Large intestine (tissue), 3 donors: ENCODE measurements around the gene MACROD1. TPM values are rescaled to one million over a fixed set of nuclear protein-coding genes. Genes with fewer than 3 reads are reported as not detected.
"Not testable (repeated sequence)": the region's sequence is repeated elsewhere in the genome, so short reads cannot be mapped to it uniquely, and the experiment has no call there.

Experiments
- DNase-seq, 2 donors: peaks; one replicate each; pipeline versions ENCODE4 v3.0.0 to v3.0.0-alpha.2; 2013
- H3K27ac ChIP-seq: one replicate; pipeline ENCODE4 v1.5.1; 2013; ENCODE audit warnings: low read length
- H3K27me3 ChIP-seq: 2 replicates; pipeline ENCODE4 v1.6.1; 2013; ENCODE audit warnings: low read length; ENCODE audit not compliant: control insufficient read depth, insufficient read depth
- H3K36me3 ChIP-seq: 2 replicates; pipeline ENCODE4 v1.6.1; 2013; ENCODE audit warnings: low read length; ENCODE audit not compliant: control insufficient read depth, insufficient read depth
- H3K4me1 ChIP-seq: one replicate; pipeline ENCODE4 v1.6.1; 2013; ENCODE audit warnings: low read length; ENCODE audit not compliant: control insufficient read depth, insufficient read depth
- H3K4me3 ChIP-seq: one replicate; pipeline ENCODE4 v1.5.1; 2013; ENCODE audit warnings: low read length
- H3K9me3 ChIP-seq: one replicate; pipeline ENCODE4 v1.6.1; 2013; ENCODE audit warnings: mild to moderate bottlenecking, low read depth, low read length, moderate library complexity; ENCODE audit not compliant: control insufficient read depth
- WGBS: methylation state at CpG from one replicate; pipeline ENCODE4 v1.1.5; 2013; ENCODE audit warnings: low lambda C conversion rate; ENCODE audit not compliant: insufficient coverage; 5-methylcytosine and 5-hydroxymethylcytosine counted together
- polyA plus RNA-seq: library from polyadenylated mRNA; unstranded; fragments of 120-200 nt; gene quantifications from one replicate; pipeline ENCODE4 v1.2.1, GENCODE V29; 2013

Gene MACROD1
- polyA plus RNA-seq, 1 donor = 18.2 TPM

DNA sequence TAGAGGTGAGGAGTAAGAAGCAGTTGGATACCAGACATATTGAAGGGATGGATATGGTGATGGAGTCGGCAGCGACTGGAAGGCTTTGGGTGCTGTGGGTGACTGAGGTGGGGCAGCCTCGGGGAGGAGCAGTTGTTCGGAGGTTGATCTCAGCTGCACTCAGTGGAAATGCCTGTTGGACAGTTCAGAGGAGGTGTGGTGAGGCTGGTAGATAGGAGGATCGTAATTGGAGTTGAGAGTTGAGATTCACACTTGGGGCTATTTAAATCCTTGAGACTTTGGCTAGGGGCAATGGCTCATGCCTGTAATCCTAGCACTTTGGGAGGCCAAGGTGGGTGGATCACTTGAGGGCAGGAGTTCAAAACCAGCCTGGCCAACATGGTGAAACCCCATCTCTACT, 172.8 kb downstream of the MACROD1 start:
- peaks cover 73% of the 10 kb centered on the region for H3K36me3 ChIP-seq
- no peak overlapping the region for H3K4me3 ChIP-seq
- 80% methylated on average over 1 of the region's 5 CpGs for WGBS
- H3K9me3 ChIP-seq = no peaks in the 10 kb centered on the region
- no peak for DNase-seq
- no peaks in the 10 kb centered on the region for H3K27me3 ChIP-seq
- no peak overlapping the region for H3K27ac ChIP-seq
- peaks cover 2% of the 10 kb centered on the region for H3K4me1 ChIP-seq

DNA sequence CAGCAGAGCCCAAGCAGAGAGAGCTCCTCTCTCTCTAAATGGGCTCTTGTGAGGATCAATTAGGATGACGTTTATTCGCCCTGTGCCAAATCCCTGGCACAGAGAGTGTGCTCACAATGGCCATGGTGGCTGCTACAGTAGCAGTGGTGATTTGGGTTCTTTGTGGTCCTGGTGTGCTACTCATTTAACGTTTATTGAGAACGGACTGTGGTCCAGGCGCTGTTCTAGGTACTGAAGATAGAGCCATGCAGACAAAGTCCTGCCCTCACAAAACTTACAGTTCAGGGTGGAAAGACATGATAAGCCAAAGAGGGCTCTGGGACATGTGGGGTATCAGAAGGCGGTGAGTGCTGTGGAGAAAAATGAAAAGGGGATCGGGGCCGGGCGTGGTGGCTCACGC, 174.4 kb downstream of the MACROD1 start:
- Histone ChIP-seq H3K4me3 (no peak overlapping the region), H3K9me3 (no peaks in the 10 kb centered on the region), H3K4me1 (peaks cover 11% of the 10 kb centered on the region), H3K27ac (no peak overlapping the region), H3K27me3 (no peaks in the 10 kb centered on the region), H3K36me3 (peaks cover 58% of the 10 kb centered on the region)
- WGBS = no CpG with 5 or more reads among the region's 10 CpGs
- no peak for DNase-seq

DNA sequence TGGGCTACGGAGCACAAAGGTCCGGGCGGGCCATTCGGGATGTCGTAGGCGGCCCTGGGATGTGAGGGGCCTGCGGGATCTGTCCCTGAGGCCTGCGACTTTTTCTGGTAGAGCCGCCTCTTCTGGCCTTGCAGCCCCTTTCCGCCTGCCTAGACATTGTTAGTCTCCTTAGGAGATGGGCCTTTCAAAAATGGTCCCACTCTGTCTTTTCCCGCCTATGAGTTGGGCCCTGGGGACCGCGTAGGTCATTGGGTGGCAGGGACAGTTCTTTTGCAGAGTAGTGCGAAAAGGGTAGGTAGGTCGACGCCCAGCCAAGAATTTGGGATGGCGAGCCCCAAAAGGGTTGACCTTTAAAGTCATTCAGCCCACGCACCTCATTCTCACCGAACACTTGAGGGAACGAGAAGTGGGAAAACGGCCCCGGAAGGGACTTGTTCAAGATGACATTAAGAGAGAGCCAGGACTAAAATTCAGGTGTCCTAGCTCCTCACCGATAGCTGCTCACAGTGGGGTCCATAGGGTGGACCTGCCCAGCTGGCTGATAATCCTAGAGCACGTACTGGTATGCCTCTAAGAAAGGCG, 178.9 kb downstream of the MACROD1 start:
- no CpG with 5 or more reads among the region's 25 CpGs for WGBS
- Histone ChIP-seq H3K4me1 (peaks cover 11% of the 10 kb centered on the region), H3K27me3 (no peaks in the 10 kb centered on the region), H3K4me3 (peak overlapping the region; percentile 95), H3K27ac (peak overlapping the region; percentile 89), H3K36me3 (peaks cover 29% of the 10 kb centered on the region), H3K9me3 (no peaks in the 10 kb centered on the region)
- DNase-seq = no peak

DNA sequence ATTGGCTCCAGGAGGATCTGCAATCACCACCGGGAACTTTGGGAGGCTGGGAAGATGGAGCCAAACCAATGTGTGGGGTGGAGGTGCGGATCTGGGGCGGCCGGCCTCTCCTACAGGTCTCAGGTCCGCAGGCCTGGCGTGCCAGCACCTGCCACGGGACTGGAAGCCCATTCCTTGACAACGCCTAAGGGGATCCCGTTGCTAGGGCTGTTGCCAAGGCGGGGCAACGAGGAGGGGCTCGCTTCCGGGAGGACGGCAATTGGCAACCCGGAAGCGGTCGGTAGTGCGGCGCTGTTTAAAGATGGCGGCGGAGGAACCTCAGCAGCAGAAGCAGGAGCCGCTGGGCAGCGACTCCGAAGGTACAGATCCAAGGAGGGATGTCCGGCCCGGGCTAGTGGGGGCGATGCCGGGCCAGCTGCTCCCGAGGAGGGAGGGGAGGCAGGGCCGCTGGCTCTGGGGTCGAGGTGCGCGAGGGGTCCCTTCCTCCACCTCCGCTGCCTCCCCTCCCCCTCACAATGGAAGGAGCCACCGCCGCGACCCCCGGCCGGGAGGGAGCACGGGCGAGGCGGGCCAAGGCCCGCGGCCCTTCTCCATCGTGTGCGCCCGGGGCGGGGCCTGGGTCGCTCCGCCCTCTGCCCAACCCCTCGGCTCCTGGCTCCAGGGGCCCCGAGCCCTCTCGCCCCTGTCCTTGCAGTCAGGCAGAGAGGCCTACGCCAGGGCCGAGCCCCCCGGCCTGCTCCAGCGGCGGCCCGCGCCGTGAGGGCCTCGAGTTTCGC, 179.6 kb downstream of the MACROD1 start, which contains the start of gene OTUB1:
TSS of gene OTUB1 (plus strand) at position 283 of the 776 bp plus-strand sequence. CDS start at position 302, 19 bp downstream.
- WGBS = no CpG with 5 or more reads among the region's 63 CpGs
- H3K27me3 ChIP-seq = no peaks in the 10 kb centered on the region
- peak within 1 kb of the TSS; percentile 95 for H3K4me3 ChIP-seq
- peak; percentile 89 to 92 for DNase-seq
- H3K9me3 ChIP-seq = no peaks in the 10 kb centered on the region
- H3K27ac ChIP-seq = peak within 1 kb of the TSS; percentile 89
- peaks cover 11% of the 10 kb centered on the region for H3K4me1 ChIP-seq
- H3K36me3 ChIP-seq = peaks cover 27% of the 10 kb centered on the region

DNA sequence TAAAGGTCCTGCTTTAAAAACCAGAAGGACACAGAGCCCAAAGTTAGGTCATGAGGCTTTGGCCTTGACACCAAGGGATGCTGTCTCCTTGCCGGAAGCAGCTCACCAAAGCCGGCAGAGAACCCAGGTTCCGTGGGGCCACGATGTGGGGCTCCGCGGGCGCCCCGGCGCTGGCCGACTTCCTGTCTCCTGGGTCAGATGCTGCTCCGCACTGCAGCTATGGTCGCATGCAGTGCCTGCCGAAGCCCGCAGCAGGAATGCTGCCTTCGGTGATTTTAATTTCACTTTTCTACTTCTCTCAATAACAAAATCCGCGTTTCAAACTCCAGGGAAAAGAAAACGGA, 180.1 kb downstream of the MACROD1 start:
- WGBS = no CpG with 5 or more reads among the region's 18 CpGs
- H3K9me3 ChIP-seq = no peaks in the 10 kb centered on the region
- no peaks in the 10 kb centered on the region for H3K27me3 ChIP-seq
- peak overlapping the region; percentile 89 for H3K27ac ChIP-seq
- H3K4me1 ChIP-seq = peaks cover 11% of the 10 kb centered on the region
- H3K4me3 ChIP-seq = peak overlapping the region; percentile 95
- no peak for DNase-seq
- peaks cover 21% of the 10 kb centered on the region for H3K36me3 ChIP-seq

DNA sequence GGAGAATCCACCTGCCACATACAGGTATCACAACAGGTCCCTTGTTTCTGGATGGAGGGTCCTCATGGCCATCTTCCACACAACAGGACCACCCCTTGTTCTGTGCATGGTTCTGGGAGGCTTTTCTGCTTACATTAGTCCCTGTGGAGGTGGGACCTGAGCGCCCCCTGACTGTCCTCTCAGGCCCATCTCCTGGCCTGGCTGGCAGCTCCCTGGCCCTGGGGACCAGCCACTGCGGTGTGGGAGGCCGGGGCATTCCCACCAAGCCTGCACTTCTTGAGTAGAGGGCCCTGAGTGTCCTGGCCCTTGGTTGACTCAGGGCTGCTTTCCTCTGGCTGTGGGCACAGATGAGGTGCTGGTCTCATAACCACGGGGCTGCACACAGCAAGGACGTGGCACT, 186.5 kb downstream of the MACROD1 start:
- H3K36me3 ChIP-seq = peaks cover 8% of the 10 kb centered on the region
- WGBS = no CpG with 5 or more reads among the region's 5 CpGs
- no peak for DNase-seq
- H3K4me3 ChIP-seq = no peak overlapping the region
- peaks cover 7% of the 10 kb centered on the region for H3K4me1 ChIP-seq
- H3K27ac ChIP-seq = no peak overlapping the region
- H3K27me3 ChIP-seq = no peaks in the 10 kb centered on the region
- H3K9me3 ChIP-seq = no peaks in the 10 kb centered on the region

DNA sequence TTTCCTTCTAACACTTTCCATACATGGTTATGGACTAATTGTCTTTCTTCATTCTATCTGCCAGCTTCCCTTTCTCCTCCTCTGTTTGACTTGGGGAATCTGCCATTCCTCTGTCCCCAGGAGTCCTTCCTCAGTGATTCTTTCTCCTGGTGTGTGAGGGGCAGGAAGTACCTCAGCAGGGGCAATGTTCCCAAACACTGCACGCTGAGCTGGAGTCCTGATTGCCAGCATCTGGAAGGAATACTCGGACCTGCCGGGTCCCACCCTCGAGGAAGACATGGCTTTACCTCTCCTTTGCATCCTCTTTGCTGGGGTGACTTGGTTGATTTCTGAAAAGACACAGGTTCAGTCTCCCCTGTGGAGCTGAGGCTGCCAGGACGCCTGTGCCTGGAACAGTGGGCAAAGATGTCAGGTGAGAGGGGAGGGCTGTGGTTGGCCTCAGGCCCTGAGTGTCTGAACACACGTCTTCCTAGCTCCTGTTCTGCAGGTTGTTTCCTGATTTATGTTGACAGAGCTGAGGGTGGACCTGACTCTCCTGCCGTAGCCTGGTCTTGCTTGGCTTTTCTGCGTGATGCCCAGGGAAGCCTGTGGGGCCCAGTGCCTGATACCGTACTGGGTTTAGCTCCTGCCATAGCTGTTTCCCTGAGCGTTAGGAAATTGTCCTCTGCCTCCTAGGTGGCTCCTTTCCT, 187.2 kb downstream of the MACROD1 start:
- H3K27me3 ChIP-seq = no peaks in the 10 kb centered on the region
- H3K27ac ChIP-seq = no peak overlapping the region
- WGBS = no CpG with 5 or more reads among the region's 10 CpGs
- H3K4me3 ChIP-seq = no peak overlapping the region
- peaks cover 7% of the 10 kb centered on the region for H3K4me1 ChIP-seq
- H3K9me3 ChIP-seq = no peaks in the 10 kb centered on the region
- no peak for DNase-seq
- H3K36me3 ChIP-seq = peaks cover 8% of the 10 kb centered on the region

DNA sequence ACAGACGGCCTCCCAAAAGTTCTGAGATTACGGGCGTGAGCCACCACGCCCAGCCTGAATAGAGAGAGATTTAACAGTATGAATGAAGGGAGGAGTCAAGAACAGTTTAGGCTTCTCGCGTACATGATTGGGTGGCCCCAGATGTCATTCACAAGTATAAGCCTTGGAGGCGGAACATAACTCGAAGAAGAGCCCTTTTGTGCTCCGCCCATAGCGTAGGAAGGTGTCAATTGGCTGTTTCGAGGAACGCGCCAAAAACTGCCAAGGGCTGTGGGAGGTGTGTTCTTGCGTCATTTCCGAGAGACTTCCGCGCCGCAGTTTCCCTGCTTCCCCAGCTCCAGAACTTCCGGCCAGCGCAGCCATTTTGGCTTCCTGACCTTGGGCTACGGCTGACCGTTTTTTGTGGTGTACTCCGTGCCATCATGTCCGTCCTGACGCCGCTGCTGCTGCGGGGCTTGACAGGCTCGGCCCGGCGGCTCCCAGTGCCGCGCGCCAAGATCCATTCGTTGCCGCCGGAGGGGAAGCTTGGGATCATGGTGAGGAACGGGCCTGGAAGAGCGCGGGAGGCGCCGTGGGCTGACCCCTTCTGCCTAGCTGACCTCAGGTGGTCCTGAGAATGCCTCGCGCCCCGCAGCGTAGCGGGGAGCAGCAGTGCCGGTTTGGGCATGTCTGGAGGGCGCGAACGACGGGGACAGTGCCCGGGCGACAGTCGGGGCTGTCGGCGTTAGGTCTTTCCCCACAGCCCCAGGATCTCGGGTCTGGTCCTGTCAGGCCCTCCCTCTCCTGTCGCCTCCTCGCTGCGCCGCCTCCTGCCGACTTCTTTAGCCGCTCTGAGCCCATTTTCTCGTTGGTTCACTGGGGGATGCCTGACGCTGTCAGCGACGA, 191.4 kb downstream of the MACROD1 start, which contains the start of gene COX8A:
TSS of gene COX8A (plus strand) at position 362 of the 885 bp plus-strand sequence. CDS start at position 423, 61 bp downstream.
- H3K4me1 ChIP-seq = peaks cover 7% of the 10 kb centered on the region
- WGBS = no CpG with 5 or more reads among the region's 67 CpGs

DNA sequence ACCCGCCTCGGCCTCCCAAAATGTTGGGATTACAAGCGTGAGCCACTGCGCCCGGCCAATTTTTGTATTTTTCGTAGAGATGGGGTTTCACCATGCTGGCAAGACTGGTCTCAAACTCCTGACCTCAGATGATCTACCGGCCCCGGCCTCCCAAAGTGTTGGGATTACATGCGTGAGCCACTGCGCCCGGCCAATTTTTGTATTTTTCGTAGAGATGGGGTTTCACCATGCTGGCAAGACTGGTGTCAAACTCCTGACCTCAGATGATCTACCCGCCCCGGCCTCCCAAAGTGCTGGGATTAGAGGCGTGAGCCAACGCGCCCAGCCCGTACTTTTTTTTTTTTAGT, 192.0 kb downstream of the MACROD1 start:
- not testable (repeated sequence) for H3K27ac ChIP-seq, DNase-seq, H3K9me3 ChIP-seq, H3K4me1 ChIP-seq, H3K36me3 ChIP-seq, H3K4me3 ChIP-seq, H3K27me3 ChIP-seq
- no CpG with 5 or more reads among the region's 18 CpGs for WGBS

More for the DNA sequence above, 191.4 kb downstream of the MACROD1 start, which contains the start of gene COX8A:
- Histone ChIP-seq H3K27me3 (no peaks in the 10 kb centered on the region), H3K27ac (peak within 1 kb of the TSS; percentile 96), H3K9me3 (no peaks in the 10 kb centered on the region), H3K36me3 (peaks cover 8% of the 10 kb centered on the region), H3K4me3 (peak within 1 kb of the TSS; percentile 95)
- DNase-seq = peak; percentile 99

DNA sequence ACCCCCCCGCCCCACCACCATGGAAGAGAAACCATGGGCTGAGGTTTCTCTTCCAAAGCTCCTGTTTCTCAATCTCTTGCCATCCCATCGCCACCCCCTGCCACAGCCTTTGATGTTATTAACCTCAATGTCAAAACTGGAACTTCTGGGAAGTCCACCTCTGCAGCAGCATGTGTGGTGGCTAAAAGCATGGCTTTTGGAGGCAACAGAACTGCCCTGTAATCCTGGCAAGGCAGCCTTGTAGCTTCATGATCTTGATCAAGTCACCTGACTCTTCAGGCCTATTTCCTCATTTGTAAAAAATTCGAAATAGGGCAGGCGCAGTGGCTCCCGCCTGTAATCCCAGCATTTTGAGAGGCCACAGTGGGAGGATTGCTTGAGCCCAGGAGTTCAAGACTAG, 195.0 kb downstream of the MACROD1 start:
- Histone ChIP-seq H3K27me3 (no peaks in the 10 kb centered on the region), H3K9me3 (no peaks in the 10 kb centered on the region), H3K27ac (no peak overlapping the region), H3K36me3 (no peaks in the 10 kb centered on the region), H3K4me3 (no peak overlapping the region), H3K4me1 (peaks cover 3% of the 10 kb centered on the region)
- 100% methylated on average over 1 of the region's 5 CpGs for WGBS
- DNase-seq = no peak
